Neural cell (in vitro differentiated cells): ENCODE results near the gene NOL4L.

Experiments
- EZH2 ChIP-seq: fragments of 200-600, 300-800 bp; shearing (Covaris generic), sonication (generic); IDR thresholded peaks from 2 replicates; pipeline ENCODE4 v1.6.1; 2014; ENCODE audit warnings: antibody characterized with exemption, low read length, borderline replicate concordance, mild to moderate bottlenecking; ENCODE audit not compliant: insufficient read depth, poor library complexity, severe bottlenecking
- TF ChIP-seq, protein P1 (sequence below): fragments of 450-650 bp; IDR thresholded peaks from 2 replicates; pipeline ENCODE4 v1.5.1; 2014; ENCODE audit warnings: antibody characterized with exemption, mild to moderate bottlenecking, moderate library complexity; ENCODE audit not compliant: poor library complexity, severe bottlenecking

- no peak for TF ChIP-seq EZH2
- TF ChIP-seq, protein P1, sequence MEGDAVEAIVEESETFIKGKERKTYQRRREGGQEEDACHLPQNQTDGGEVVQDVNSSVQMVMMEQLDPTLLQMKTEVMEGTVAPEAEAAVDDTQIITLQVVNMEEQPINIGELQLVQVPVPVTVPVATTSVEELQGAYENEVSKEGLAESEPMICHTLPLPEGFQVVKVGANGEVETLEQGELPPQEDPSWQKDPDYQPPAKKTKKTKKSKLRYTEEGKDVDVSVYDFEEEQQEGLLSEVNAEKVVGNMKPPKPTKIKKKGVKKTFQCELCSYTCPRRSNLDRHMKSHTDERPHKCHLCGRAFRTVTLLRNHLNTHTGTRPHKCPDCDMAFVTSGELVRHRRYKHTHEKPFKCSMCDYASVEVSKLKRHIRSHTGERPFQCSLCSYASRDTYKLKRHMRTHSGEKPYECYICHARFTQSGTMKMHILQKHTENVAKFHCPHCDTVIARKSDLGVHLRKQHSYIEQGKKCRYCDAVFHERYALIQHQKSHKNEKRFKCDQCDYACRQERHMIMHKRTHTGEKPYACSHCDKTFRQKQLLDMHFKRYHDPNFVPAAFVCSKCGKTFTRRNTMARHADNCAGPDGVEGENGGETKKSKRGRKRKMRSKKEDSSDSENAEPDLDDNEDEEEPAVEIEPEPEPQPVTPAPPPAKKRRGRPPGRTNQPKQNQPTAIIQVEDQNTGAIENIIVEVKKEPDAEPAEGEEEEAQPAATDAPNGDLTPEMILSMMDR, result no peak
These were observed 127.6 kb downstream of the NOL4L start for GRCh38 chr20:32457479-32457986.
